HFF-Myc (cell line): ENCODE results near the gene TRPM1.
A peak's percentile ranks its signal among the peaks of the same experiment; 100 is the strongest.

ENCODE experiments used
- DNase-seq: peaks from one replicate; pipeline ENCODE4 v3.0.0-alpha.2; 2011; ENCODE audit warnings: low read depth; ENCODE audit errors: extremely low read depth
- H3K4me3 ChIP-seq: replicated peaks from 2 replicates; pipeline ENCODE4 v1.5.1; 2011; ENCODE audit warnings: low read depth, mild to moderate bottlenecking, control low read depth, low read length
- TF ChIP-seq, protein P1 (sequence below): IDR thresholded peaks from 2 replicates; pipeline ENCODE4 v1.5.1; 2012; ENCODE audit warnings: mild to moderate bottlenecking, low read depth, low read length, control low read depth; ENCODE audit errors: missing control alignments

TRPM1 gene

DNA sequence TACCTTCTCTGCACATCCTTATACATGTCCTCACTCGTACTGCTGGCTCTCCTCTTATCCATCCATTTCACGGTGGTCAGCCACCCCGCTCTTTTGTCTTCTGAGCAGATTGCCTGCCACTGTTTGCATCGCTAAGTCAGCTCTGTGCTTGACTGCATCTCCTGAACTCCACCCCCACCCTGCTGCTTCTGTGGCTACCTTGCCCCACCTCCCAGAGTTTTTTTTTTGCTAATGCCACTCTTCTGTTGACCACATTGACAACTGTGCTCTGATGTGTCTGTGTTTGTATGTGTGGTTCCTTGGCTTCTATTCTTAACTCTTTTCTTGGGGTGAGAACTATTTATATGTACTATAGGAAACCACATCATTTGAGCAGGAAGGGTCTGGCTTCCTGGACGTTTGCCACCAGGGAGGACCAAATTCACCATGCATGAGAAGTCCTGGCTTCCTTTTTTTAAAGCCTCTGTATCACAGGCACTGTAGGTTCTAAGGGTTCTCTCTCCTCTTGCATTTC, 97.2 kb downstream of the TRPM1 start:
- no peak for DNase-seq
- no peak overlapping the region for H3K4me3 ChIP-seq
- TF ChIP-seq, protein P1, sequence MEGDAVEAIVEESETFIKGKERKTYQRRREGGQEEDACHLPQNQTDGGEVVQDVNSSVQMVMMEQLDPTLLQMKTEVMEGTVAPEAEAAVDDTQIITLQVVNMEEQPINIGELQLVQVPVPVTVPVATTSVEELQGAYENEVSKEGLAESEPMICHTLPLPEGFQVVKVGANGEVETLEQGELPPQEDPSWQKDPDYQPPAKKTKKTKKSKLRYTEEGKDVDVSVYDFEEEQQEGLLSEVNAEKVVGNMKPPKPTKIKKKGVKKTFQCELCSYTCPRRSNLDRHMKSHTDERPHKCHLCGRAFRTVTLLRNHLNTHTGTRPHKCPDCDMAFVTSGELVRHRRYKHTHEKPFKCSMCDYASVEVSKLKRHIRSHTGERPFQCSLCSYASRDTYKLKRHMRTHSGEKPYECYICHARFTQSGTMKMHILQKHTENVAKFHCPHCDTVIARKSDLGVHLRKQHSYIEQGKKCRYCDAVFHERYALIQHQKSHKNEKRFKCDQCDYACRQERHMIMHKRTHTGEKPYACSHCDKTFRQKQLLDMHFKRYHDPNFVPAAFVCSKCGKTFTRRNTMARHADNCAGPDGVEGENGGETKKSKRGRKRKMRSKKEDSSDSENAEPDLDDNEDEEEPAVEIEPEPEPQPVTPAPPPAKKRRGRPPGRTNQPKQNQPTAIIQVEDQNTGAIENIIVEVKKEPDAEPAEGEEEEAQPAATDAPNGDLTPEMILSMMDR, result no peak

DNA sequence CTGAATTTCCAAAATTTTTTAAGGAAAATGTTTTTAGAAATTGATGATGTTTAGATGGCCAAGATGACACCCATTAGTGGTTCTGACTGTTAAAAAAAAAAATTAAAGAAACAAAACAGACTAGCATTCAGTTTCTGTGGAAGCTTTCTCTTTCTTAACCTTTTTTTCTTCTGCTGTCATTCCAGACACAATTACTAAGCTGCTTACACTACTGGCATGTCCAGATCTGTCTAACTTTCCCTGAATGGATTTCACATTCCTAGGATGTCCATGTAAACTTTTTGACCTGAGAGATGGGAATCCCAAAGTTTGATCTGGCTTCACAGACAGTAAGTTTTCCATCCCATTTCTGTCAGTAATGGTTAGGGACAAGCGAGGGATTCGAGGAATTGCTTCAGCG, 99.8 kb downstream of the TRPM1 start:
- no peak for DNase-seq
- TF ChIP-seq, protein P1, result no peak
- no peak overlapping the region for H3K4me3 ChIP-seq

DNA sequence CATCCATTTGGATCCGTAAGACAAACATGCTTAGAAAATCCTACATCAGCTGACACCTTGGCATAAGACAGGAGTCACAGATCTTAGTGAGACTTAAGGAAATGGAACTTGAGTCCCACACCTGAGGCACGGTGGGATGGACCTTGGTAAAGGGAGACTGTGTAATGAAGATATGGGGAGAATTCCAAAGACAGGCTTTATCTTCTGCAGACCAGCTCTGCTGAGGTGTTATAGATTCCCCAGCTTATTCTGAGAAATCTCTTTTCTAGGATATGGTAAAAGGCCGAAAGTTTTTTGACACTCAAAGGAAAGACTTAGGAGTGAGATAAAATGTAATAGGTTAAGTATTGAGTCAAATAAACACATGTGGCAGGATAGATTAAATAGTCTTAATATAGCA, 101.8 kb downstream of the TRPM1 start:
- DNase-seq, result no peak
- TF ChIP-seq, protein P1, result no peak
- H3K4me3 ChIP-seq, result no peak overlapping the region

DNA sequence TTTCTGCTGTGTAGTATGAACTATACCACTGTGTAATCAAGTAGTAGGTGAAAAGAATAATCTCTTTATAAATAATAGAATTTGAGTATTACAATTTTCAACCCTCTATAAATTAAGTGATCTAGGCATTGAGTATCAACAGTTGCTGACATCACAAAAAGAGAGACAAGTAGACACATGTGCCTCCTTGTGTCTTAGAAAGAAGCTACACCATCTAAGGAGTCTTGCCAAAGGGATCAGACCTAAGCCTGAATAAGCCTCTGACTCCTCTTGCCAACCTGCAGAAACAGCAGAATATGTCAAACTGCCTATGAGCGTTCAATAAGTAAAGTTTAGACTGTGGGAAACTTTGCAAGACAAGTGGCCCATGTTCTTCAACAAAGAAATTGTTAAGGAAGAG, 104.3 kb downstream of the TRPM1 start:
- H3K4me3 ChIP-seq, result no peak overlapping the region
- no peak for DNase-seq
- TF ChIP-seq, protein P1, result no peak

DNA sequence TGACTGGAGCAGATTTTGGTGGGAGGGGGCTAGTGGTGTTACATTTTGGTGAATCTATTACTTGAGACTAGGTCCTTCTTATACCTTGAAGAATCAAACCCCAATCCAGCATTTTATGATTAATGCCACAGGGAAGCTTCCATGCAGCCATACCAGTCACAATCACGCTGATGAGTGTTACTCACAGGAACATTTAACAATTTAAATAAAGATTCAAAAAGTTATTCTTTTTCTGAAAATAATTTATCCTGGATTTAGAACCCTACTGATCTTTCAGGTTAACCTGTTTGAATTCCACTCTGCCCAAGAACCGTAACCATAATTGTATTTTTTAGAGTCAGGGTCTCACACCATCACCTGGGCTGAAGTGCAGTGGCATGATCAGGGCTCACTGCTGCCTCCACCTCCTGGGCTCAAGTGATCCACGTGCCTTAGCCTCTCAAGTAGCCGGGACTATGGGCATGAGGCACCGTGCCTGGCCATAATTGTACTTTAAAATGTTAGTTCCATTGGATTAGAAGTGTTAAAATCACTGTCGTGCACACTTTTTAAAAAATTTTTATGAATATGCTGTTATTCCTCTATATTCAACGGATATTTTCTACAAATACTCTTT, 109.2 kb downstream of the TRPM1 start:
- TF ChIP-seq, protein P1, result no peak
- no peak for DNase-seq
- peak overlapping the region; percentile 81 for H3K4me3 ChIP-seq

DNA sequence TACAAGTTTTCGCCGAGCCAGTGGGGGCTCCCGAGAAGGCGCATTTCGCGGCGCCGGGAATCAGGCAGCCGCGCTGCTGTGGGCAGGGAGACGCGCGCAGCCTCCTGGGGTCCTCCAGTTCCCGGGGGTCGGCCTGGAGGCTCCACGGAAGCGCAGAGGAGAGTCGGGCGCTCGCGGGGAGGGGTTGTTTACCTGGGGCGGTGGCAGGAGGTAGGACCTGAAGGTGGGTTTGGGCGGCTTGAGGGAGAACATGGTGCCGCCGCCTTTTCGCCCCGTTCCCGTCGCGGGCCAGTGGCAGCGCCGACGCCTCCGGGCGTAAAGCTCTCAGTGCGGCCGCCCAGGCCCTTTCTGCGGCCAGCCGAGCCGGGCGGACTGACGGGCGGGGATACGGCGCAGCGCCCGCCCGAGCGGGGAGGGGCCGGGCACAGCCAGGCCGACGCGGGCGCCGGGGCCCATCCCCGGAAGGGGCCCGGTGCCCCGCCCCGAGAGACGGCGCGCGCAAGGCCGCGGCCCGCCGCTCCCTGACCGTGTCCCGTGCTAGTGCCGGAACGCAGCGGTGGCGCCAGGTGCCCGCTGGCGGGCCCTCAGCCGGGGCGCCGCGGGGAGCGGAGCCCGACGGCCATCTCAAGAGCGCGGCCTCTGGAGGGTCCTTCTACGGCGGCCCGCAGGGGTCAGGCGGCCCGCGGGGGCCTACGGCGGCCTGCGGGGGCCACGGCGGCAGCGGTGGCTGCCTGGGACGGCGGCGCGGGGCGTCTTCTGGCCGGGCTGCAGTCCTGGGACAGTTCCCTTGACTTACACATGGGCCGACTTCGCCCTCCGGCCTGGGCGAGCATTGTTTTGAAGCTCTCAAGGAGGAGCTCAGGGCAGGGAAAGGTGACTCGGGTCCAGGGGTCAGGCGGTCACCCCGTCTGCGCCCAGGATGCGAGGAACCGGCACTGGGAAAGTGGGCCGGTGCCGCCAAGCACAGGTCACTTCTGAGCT, 110.0 kb downstream of the TRPM1 start, which contains the start of gene MTMR10:
MTMR10 (minus strand) TSS at position 374 of the 981 bp plus-strand sequence; CDS start at position 252, 122 bp downstream.
- DNase-seq, result peak; percentile 32
- TF ChIP-seq, protein P1, result no peak

More for the DNA sequence above, 110.0 kb downstream of the TRPM1 start, which contains the start of gene MTMR10:
- H3K4me3 ChIP-seq, result peak within 1 kb of the TSS; percentile 81
